GM12865 (cell line): ENCODE results near the gene HIPK3.
A peak's percentile ranks its signal among the peaks of the same experiment; 100 is the strongest.

Experiments used
- DNase-seq: peaks from one replicate; pipeline ENCODE4 v3.0.0; 2010; ENCODE audit warnings: low read depth
- H3K4me3 ChIP-seq: 2 replicates; pipeline ENCODE4 v1.5.1; 2011; ENCODE audit warnings: mild to moderate bottlenecking, low read depth, low read length, control low read depth
- TF ChIP-seq, protein P1 (sequence below): IDR thresholded peaks from 2 replicates; pipeline ENCODE4 v1.5.1; 2011; ENCODE audit warnings: low read length, control low read depth, low read depth, inconsistent platforms; ENCODE audit not compliant: insufficient read depth; ENCODE audit errors: missing control alignments

Gene HIPK3

DNA sequence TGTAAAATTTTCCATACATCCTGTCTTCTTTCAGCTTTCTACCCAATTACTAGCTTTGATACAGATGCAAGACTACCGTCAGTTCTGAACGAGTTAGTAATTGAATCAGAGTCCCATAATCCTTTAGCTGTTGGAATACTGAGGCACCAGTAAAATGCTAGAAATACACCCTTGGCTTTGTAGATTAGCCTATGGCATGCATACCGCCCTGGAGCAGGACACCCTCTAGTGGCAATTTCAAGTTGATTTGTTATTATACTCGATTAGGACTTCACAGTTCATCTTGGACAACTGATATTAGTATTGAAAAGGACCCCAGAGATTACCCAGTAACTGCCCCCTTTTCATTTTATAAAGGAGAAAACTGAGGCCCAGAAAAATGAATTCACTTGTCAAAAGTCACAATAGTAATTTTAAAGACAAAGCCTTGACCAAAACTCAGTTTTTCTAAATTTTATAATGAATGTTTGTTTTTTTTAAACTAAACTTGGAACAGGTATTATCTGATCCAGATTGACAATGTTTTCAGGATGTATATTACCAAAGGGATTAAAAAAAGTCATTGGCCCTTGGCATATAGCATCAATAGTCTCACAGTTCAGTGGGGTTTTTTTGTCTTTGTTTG, 72.6 kb downstream of the HIPK3 start:
- no peak overlapping the region for H3K4me3 ChIP-seq
- peak; percentile 80 for DNase-seq
- TF ChIP-seq, protein P1, sequence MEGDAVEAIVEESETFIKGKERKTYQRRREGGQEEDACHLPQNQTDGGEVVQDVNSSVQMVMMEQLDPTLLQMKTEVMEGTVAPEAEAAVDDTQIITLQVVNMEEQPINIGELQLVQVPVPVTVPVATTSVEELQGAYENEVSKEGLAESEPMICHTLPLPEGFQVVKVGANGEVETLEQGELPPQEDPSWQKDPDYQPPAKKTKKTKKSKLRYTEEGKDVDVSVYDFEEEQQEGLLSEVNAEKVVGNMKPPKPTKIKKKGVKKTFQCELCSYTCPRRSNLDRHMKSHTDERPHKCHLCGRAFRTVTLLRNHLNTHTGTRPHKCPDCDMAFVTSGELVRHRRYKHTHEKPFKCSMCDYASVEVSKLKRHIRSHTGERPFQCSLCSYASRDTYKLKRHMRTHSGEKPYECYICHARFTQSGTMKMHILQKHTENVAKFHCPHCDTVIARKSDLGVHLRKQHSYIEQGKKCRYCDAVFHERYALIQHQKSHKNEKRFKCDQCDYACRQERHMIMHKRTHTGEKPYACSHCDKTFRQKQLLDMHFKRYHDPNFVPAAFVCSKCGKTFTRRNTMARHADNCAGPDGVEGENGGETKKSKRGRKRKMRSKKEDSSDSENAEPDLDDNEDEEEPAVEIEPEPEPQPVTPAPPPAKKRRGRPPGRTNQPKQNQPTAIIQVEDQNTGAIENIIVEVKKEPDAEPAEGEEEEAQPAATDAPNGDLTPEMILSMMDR = peak; percentile 62

DNA sequence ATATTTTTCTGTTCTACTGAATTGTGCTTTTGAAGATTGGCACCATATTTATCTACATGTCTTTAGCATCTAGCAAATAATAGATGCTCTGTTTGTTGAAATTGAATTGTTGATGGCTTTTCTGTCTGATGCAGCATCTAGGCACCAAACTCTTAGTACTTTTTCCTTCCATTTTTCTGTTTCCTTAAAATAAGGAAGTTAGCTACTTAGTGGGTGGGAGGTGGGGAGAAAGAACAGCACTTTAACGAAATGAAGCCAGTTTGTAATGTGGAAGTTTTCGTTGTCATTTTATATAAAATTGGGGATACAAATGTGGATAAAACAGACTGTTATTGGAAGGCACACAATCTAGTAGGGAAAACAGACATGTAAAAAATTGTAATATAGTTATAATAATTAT, 76.6 kb downstream of the HIPK3 start:
- no peak overlapping the region for H3K4me3 ChIP-seq
- DNase-seq = no peak
- TF ChIP-seq, protein P1 = no peak

DNA sequence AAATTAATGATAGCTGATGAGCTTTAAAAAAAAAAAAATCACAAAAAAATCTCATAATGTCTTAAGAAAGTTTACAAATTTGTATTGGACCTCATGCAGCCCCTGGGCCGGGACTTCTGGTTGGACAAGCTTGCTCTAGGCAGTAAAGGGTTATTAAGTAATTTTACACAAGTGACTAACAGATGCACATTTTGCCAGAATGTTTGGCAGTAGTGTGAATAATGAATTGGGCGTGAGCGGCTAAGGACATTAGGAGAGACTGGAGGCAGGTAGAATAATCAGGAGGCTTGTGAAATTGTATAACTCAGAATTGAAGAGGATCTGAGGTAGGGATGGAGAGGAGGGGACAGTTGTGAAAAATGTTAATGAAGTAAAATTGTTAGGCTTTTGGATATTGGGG, 77.4 kb downstream of the HIPK3 start:
- DNase-seq = no peak
- TF ChIP-seq, protein P1 = no peak
- H3K4me3 ChIP-seq = no peak overlapping the region

DNA sequence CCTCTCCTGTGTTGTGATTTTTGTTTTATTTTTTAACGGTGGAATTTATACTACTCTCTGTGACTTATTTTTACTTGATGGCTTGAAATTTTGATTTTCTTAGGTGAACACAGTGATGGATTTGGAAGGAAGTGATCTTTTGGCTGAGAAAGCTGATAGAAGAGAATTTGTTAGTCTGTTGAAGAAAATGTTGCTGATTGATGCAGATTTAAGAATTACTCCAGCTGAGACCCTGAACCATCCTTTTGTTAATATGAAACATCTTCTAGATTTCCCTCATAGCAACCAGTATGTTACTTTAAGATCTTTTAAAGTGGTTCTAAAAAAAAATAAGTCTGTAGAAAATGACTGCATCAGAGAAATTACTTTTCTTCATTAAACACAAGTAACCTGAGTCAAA, 82.1 kb downstream of the HIPK3 start:
- H3K4me3 ChIP-seq = no peak overlapping the region
- DNase-seq = no peak
- TF ChIP-seq, protein P1 = no peak

DNA sequence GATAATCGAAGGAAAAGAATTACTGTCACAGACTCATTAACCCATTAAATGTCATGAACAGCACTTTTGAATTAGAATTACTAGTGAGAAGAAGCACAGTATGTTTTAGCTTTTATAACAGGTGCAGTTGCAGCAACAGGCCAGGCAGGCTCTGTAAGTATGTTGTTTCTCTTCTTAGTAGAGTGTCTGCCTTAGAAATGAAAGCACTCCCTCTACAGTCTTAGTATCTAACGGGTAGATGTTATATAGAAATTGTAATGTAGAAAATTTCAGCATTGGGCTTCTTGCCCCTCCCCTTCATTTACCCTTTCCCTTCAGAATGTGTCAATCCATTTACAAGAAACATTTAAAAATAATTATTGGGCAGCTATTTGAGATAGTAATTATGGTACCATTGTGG, 87.4 kb downstream of the HIPK3 start:
- TF ChIP-seq, protein P1 = no peak
- DNase-seq = peak; percentile 15
- H3K4me3 ChIP-seq = no peak overlapping the region

DNA sequence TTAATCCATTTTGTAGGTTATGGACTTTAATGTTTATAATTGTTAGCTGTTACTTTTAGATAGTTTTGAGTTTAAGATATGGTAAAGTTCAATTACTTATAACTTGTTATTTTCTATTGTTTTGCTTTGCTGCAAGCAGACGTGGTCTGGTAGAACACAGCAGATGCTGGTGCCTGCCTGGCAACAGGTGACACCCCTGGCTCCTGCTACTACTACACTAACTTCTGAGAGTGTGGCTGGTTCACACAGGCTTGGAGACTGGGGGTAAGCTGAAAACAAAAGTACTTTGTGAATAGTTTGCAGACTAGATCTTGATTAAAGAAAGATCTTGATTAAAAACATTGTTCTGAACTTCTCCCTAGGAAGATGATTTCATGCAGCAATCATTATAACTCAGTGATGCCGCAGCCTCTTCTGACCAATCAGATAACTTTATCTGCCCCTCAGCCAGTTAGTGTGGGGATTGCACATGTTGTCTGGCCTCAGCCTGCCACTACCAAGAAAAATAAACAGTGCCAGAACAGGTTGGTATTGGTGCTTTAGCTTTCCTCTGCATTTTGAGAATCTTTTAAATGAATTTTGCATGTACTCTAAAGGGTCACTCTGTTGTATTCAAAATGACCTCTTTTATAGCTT, 90.4 kb downstream of the HIPK3 start:
- TF ChIP-seq, protein P1 = no peak
- DNase-seq = peak; percentile 61

DNA sequence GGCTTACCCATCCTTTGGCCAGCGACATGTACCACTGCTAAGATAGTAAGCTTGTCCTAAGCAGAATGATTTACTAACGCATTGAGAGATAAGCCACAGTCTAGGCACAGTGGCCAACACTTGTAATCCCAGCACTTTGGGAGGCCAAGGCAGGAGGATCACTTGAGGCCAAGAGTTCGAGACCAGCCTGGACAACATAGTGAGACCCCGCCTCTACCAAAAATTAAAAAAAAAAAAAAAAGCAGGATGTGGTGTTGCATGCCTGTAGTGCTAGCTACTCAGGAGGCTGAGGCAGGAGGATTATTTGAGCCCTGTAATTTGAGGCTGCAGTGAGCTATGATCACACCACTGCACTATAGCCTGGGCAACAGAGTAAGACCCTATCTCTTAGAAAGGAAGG, 93.1 kb downstream of the HIPK3 start:
- TF ChIP-seq, protein P1 = no peak
- no peak overlapping the region for H3K4me3 ChIP-seq

More for the DNA sequence above, 90.4 kb downstream of the HIPK3 start:
- H3K4me3 ChIP-seq = no peak overlapping the region

More for the DNA sequence above, 93.1 kb downstream of the HIPK3 start:
- no peak for DNase-seq
